Vagina (tissue), 2 donors: ENCODE measurements around the gene AK3.

Source experiments
- POLR2A ChIP-seq, 2 donors: fragments of 450-650 bp; IDR thresholded peaks; one replicate each; pipeline ENCODE4 v1.6.1; 2017; ENCODE audit warnings: antibody characterized with exemption in 2 of 2, mild to moderate bottlenecking in 2 of 2, moderate library complexity in 2 of 2
- POLR2AphosphoS5 ChIP-seq, 2 donors: sonication (generic); formaldehyde crosslinking; IDR thresholded peaks; one replicate each; pipeline ENCODE4 v1.9.0; 2017; ENCODE audit warnings: antibody characterized with exemption in 2 of 2, mild to moderate bottlenecking in 2 of 2, low read depth in 1 of 2; ENCODE audit not compliant: insufficient read depth in 1 of 2
- TF ChIP-seq, protein P1 (sequence below), 3 experiments: fragments of 450-650 bp in 2 of 3; fragments of 200-600 bp in 1 of 3; sonication (generic) in 1 of 3; IDR thresholded peaks; one replicate each; pipeline ENCODE4 v1.5.1; 2017 to 2019; ENCODE audit warnings: antibody characterized with exemption in 3 of 3, mild to moderate bottlenecking in 2 of 3, moderate library complexity in 2 of 3

GRCh38 chr9:4762886-4763541 is 22.0 kb upstream of the AK3 start:
- TF ChIP-seq, protein P1, sequence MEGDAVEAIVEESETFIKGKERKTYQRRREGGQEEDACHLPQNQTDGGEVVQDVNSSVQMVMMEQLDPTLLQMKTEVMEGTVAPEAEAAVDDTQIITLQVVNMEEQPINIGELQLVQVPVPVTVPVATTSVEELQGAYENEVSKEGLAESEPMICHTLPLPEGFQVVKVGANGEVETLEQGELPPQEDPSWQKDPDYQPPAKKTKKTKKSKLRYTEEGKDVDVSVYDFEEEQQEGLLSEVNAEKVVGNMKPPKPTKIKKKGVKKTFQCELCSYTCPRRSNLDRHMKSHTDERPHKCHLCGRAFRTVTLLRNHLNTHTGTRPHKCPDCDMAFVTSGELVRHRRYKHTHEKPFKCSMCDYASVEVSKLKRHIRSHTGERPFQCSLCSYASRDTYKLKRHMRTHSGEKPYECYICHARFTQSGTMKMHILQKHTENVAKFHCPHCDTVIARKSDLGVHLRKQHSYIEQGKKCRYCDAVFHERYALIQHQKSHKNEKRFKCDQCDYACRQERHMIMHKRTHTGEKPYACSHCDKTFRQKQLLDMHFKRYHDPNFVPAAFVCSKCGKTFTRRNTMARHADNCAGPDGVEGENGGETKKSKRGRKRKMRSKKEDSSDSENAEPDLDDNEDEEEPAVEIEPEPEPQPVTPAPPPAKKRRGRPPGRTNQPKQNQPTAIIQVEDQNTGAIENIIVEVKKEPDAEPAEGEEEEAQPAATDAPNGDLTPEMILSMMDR (IDR thresholded peaks at IDR 0.05): peak in 1 of 3 experiments; percentile 28
- TF ChIP-seq POLR2A (IDR thresholded peaks at IDR 0.05): no peak
- TF ChIP-seq POLR2AphosphoS5 (IDR thresholded peaks at IDR 0.05; ENCODE audit: insufficient read depth in 1 of 2, low read depth in 1 of 2): no peak
